ENCODE data around the gene MYO3B.
"Not testable (repeated sequence)": the region's sequence is repeated elsewhere in the genome, so short reads cannot be mapped to it uniquely, and the experiment has no call there.

The MYO3B gene

DNA sequence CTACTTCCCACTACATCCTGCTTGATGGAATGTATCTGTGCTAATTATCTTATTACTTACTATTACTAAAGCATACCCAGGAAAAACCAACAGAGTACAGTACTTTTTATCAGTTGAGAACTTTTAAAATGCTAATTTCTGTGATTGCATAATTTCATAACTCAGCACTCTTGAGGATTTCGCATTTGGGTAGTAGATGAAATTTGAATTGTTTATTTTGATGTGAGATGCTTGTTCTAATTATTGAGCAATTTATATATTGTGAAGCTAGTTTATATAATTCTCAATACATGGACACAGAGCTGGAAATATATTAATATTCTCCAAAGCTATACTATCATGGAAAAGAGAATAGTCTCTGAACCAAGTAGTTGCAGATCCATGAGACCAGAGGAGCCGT, 432.7 kb downstream of the MYO3B start:
- no peak overlapping the region for H3K4me3 ChIP-seq (replicated peaks in 1 of 2; ENCODE audit: low read depth in 2 of 2, low read length in 2 of 2)
- no peak for DNase-seq (ENCODE audit: low read depth in 2 of 2)
- TF ChIP-seq, protein P1, sequence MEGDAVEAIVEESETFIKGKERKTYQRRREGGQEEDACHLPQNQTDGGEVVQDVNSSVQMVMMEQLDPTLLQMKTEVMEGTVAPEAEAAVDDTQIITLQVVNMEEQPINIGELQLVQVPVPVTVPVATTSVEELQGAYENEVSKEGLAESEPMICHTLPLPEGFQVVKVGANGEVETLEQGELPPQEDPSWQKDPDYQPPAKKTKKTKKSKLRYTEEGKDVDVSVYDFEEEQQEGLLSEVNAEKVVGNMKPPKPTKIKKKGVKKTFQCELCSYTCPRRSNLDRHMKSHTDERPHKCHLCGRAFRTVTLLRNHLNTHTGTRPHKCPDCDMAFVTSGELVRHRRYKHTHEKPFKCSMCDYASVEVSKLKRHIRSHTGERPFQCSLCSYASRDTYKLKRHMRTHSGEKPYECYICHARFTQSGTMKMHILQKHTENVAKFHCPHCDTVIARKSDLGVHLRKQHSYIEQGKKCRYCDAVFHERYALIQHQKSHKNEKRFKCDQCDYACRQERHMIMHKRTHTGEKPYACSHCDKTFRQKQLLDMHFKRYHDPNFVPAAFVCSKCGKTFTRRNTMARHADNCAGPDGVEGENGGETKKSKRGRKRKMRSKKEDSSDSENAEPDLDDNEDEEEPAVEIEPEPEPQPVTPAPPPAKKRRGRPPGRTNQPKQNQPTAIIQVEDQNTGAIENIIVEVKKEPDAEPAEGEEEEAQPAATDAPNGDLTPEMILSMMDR (IDR thresholded peaks at IDR 0.05; ENCODE audit: low read depth, low read length) = no peak

DNA sequence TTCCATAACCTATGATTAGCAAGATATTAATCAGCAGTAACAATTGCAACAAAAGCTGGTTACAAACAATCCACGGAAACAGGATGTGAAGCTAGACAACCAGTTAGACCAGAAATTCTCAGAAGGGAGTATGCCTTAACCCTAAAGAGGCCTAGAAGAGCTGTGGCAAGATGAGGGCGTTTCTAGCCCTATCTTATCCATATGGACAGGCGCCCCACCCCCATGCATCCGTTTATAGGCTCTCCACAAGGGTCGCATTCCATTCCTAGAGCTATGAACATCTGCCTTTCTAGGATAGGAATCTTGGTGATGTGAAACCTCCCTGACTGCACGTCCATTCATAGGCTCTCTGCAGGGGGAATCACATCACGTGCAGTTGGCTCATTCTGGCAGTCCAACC, 441.0 kb downstream of the MYO3B start:
- H3K4me3 ChIP-seq (replicated peaks in 1 of 2; ENCODE audit: low read depth in 2 of 2, low read length in 2 of 2); DNase-seq (ENCODE audit: low read depth in 2 of 2): not testable (repeated sequence)

DNA sequence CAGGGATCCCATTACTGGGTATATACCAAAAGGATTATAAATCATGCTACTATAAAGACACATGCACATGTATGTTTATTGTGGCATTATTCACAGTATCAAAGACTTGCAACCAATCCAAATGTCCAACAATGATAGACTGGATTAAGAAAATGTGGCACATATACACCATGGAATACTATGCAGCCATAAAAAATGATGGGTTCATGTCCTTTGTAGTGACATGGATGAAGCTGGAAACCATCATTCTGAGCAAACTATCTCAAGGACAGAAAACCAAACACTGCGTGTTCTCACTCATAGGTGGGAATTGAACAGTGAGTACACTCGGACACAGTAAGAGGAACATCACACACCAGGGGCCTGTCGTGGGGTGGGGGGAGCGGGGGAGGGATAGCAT, 457.1 kb downstream of the MYO3B start:
- not testable (repeated sequence) for H3K4me3 ChIP-seq (replicated peaks in 1 of 2; ENCODE audit: low read depth in 2 of 2, low read length in 2 of 2); DNase-seq (ENCODE audit: low read depth in 2 of 2)

DNA sequence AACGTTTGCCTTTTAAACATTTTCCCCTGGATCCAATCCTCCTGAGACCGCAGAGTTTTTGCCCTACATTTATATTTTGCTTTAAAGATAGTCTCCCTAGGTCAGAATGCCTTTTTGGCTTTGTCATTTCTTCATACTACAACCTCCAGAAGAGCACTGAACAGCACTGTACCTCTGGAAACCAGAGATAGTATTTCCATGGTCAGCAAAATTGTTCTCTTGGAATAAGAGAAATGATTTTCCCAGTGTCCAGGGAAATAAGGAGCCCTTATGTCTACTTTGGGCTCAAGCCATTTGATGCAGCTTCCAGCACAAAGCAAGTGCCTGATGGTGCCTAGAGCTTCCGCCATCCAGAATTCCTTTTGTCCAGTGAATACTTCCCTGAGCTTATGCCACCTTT, 461.7 kb downstream of the MYO3B start:
- H3K4me3 ChIP-seq (replicated peaks in 1 of 2; ENCODE audit: low read depth in 2 of 2, low read length in 2 of 2) = no peak overlapping the region
- TF ChIP-seq, protein P1 (IDR thresholded peaks at IDR 0.05; ENCODE audit: low read depth, low read length) = no peak

DNA sequence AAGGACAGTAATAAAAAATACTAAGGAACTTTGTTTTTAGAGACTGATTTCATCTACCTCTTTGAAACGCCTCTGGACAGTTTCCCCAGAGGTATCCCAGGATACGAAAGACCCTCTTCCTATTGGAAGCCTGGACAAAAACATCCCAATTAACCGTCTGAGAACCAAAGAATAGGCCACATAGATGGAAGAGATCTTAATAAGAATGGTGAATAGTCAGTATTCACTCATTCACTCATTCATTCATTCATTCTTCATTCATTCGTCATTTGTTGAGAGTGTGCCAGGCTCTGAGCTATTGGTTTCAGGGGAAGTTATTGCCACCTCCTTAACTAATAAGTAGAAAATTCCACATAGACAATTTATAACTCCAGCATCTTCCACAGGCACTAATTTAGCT, 464.0 kb downstream of the MYO3B start:
- no peak overlapping the region for H3K4me3 ChIP-seq (replicated peaks in 1 of 2; ENCODE audit: low read depth in 2 of 2, low read length in 2 of 2)
- TF ChIP-seq, protein P1 (IDR thresholded peaks at IDR 0.05; ENCODE audit: low read depth, low read length) = no peak

More for the DNA sequence above, 461.7 kb downstream of the MYO3B start:
- no peak for DNase-seq (ENCODE audit: low read depth in 2 of 2)

DNA sequence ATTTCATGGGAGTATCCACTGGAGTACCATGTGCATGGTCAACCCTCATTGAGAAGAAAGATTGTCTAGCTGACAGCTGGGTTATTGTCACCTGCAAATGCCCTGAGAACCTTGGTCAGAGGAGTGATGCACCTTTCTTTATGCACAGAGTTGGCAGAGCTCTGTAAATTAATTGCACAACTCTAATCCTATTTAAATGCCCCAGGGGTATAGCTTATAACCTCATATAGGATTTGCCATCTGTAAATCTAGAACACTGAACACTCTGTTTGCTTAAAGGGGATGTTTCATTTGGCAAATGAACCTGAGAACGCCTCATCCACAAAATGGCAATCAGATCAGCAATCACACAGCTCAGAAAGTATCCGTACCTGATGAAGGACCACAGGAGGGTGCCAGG, 465.4 kb downstream of the MYO3B start:
- TF ChIP-seq, protein P1 (IDR thresholded peaks at IDR 0.05; ENCODE audit: low read depth, low read length) = no peak
- DNase-seq (ENCODE audit: low read depth in 2 of 2) = no peak
- H3K4me3 ChIP-seq (replicated peaks in 1 of 2; ENCODE audit: low read depth in 2 of 2, low read length in 2 of 2) = no peak overlapping the region

More for the DNA sequence above, 464.0 kb downstream of the MYO3B start:
- no peak for DNase-seq (ENCODE audit: low read depth in 2 of 2)

DNA sequence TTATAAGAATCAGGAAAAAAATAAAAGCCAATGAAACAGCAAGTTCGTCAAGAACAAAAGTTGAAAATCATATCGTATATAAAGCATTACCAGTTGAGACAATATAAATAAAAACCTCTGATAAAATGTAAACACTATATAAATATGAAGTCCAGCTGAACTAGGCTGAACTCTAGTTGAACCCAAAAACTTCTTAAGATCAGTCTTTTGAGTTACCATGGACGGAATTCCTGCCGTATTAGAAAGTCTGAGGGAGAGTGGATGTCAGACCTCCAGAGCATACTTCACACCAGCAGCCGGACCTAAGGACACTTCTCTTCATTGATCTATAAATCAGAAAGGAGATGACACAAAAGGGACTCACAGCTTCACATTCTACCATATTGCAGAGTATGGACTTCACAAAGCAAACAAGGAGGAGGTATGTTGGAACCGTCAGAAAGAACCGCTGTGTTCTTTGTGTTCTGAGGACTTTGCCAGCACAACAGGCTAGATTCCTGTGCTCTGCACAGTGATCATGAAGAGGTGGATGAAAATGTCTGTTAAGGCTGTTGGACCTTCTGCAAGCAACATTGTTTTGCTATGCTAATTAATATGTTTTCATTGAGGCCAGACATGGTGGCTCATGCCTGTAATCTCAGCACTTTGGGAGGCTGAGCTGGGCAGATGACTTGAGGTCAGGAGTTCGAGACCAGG, 469.9 kb downstream of the MYO3B start:
- DNase-seq (ENCODE audit: low read depth in 2 of 2) = no peak
- TF ChIP-seq, protein P1 (IDR thresholded peaks at IDR 0.05; ENCODE audit: low read depth, low read length) = no peak

More for the DNA sequence above, 469.9 kb downstream of the MYO3B start:
- no peak overlapping the region for H3K4me3 ChIP-seq (replicated peaks in 1 of 2; ENCODE audit: low read depth in 2 of 2, low read length in 2 of 2)

Measured in cardiac fibroblast (primary cell).